SK-N-SH treated with all-trans-retinoic acid at 6 μM for 48 hours (cell line): Measurements from ENCODE around the gene N4BP3.

Source experiments
- ARNTL ChIP-seq: fragments of 450-650 bp; formaldehyde crosslinking; IDR thresholded peaks from 2 replicates; pipeline ENCODE4 v1.5.0; 2020; ENCODE audit warnings: low read depth, mild to moderate bottlenecking, moderate library complexity, borderline replicate concordance
- CSRNP3 ChIP-seq: fragments of 250-450 bp; sonication (Bioruptor Pico); IDR thresholded peaks from 2 replicates; pipeline ENCODE4 v1.5.1; 2021; ENCODE audit warnings: mild to moderate bottlenecking, moderate library complexity
- PATZ1 ChIP-seq: fragments of 250-450 bp; sonication (Bioruptor Pico); IDR thresholded peaks from 2 replicates; pipeline ENCODE4 v1.8.0; 2020; ENCODE audit warnings: mild to moderate bottlenecking, moderate library complexity, borderline replicate concordance
- ZC3H10 ChIP-seq: fragments of 250-450 bp; sonication (Bioruptor Pico); IDR thresholded peaks from 2 replicates; pipeline ENCODE4 v1.5.1; 2021; ENCODE audit warnings: mild to moderate bottlenecking, moderate library complexity
- ZNF70 ChIP-seq: fragments of 450-650 bp; formaldehyde crosslinking; IDR thresholded peaks from 2 replicates; pipeline ENCODE4 v1.5.0; 2020; ENCODE audit warnings: mild to moderate bottlenecking, moderate library complexity

DNA sequence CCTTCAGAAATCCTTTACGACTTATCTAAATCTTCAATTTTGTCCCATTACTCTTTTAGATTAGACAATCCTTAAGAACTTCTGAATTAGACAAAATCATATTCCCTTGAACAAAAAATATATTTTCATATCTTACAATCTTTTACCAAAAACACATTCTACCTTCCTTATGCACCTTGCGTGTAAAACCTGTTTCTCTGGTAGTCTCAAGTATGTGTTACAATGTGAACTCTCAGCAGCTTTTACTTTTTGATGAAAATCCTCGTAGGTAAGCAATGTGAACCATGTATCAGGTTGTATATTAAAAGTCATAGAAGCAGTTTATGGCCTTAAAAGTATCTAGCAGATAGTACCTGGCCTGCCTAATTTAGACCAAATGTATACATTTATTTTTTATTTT lies 61.1 kb downstream of the N4BP3 start:
- no peak for TF ChIP-seq CSRNP3
- no peak for TF ChIP-seq PATZ1 (CRISPR knock-in tag)
- TF ChIP-seq ARNTL (CRISPR knock-in tag) = no peak
- no peak for TF ChIP-seq ZNF70 (CRISPR knock-in tag)
- no peak for TF ChIP-seq ZC3H10 (CRISPR knock-in tag)
